ENCODE measurements around the gene NLGN1.

Gene NLGN1

DNA sequence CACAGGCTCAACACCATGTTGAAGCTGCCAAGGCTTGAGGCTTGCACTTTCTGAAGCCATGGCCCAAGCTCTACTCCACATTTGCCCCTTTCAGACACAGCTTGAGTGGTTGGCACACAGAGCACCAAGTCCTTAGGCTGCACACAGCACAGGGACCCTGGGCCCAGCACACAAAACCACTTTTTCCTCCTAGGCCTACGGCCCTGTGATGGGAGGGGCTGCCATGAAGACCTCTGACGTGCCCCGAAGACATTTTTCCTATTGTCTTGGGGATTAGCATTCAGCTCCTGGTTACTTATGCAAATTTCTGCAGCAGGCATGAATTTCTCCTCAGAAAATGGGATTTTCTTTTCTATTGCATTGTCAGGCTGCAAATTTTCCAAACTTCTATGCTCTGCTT, 445.5 kb downstream of the NLGN1 start:
- in situ Hi-C loops (cut with HindIII; ENCODE audit: low pct_ligation_motif_present, low pct_unique_long_range_greater_than_20kb, low sequenced_read_pairs), result no loop called here

DNA sequence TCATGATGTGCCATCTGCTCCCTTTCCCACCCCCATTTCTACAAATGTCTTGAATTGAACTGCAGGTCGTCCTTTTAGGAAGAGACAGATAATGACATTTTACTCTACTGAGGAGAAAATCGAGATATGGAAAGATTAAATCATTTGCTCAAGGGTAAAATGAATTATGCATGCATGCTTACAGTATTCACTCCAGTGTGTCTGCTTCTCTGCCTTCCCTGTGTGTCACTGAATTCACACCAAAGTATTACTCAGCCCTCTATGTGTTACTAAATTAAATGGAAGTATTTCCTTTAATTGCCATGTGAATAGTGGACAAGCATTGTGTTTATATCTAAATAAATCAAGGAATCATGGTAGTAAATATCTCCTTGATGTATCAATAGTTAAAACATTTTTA, 449.0 kb downstream of the NLGN1 start:
- in situ Hi-C loops (cut with HindIII; ENCODE audit: low pct_ligation_motif_present, low pct_unique_long_range_greater_than_20kb, low sequenced_read_pairs), result no loop called here
- no peak for DNase-seq

More for the DNA sequence above, 445.5 kb downstream of the NLGN1 start:
- no peak for DNase-seq

- in situ Hi-C loops (cut with HindIII; ENCODE audit: low pct_ligation_motif_present, low pct_unique_long_range_greater_than_20kb, low sequenced_read_pairs), result no loop called here
- no peak for DNase-seq
Observed at GRCh38 chr3:173849489-173849888, 451.9 kb downstream of the NLGN1 start.

DNA sequence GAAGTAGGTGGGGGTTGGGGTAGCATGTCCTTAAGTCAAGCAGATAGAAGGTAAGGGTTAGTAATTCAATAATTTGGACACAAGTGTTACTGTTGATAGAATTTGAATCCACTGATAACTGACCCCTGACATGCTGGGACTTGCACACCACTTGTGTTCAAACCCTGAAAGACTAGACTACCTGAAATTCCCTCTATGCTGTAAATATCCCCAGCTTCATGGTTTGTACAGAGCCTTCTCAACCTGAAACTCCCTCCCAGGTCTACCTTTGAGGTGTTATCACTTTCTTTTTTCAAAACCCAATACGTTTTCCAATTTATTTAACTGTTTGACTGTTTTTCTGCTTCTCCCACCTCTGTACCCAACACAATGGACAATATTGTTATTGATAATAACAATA, 459.6 kb downstream of the NLGN1 start:
- in situ Hi-C loops (cut with HindIII; ENCODE audit: low pct_ligation_motif_present, low pct_unique_long_range_greater_than_20kb, low sequenced_read_pairs), result no loop called here
- DNase-seq, result no peak

GRCh38 chr3:173862701-173863100, 465.2 kb downstream of the NLGN1 start:
- in situ Hi-C loops (cut with HindIII; ENCODE audit: low pct_ligation_motif_present, low pct_unique_long_range_greater_than_20kb, low sequenced_read_pairs), result no loop called here

GRCh38 chr3:173863551-173863950, 466.0 kb downstream of the NLGN1 start:
- in situ Hi-C loops (cut with HindIII; ENCODE audit: low pct_ligation_motif_present, low pct_unique_long_range_greater_than_20kb, low sequenced_read_pairs), result no loop called here
- no peak for DNase-seq

More at GRCh38 chr3:173862701-173863100, 465.2 kb downstream of the NLGN1 start:
- DNase-seq, result no peak

- no peak for DNase-seq
- in situ Hi-C loops (cut with HindIII; ENCODE audit: low pct_ligation_motif_present, low pct_unique_long_range_greater_than_20kb, low sequenced_read_pairs), result no loop called here
Observed at GRCh38 chr3:173865900-173866498, 468.5 kb downstream of the NLGN1 start.

DNA sequence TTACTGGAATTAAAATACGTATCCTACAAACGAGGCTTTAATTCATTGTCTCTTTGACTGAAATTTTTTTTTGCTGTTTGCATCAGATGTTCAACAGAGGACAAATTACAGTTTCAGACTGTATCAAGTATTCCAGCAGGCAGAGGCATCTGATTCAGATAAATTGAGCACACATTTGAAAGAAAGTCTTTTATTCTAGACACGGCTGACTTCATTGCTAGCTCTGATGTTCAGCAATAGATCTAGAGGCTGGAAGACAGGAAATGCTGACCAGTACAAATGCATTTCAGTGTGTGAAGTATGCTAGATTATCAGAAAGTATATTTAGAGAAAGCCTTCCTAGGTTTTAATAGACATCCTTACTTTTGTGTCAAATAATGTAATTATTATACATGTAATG, 472.2 kb downstream of the NLGN1 start:
- in situ Hi-C loops (cut with HindIII; ENCODE audit: low pct_ligation_motif_present, low pct_unique_long_range_greater_than_20kb, low sequenced_read_pairs), result no loop called here
- DNase-seq, result no peak

DNA sequence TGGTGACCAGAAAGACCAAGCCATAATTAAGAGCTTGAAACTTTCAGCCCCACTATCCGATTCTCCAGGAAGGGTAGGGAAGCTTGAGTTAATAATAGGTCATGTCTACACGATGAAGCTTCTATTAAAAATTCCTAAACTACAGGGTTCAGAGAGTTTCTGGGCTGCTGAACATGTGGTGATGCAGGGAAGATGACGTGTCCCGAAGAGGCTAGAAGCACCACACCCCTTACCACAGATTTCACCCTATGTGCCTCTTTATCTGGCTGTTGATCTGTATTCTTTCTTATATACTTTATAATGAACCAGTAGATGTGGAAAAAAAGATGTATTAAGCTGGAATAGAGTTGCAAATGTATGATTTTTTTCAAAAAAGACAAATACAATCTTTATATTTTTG, 473.4 kb downstream of the NLGN1 start:
- in situ Hi-C loops (cut with HindIII; ENCODE audit: low pct_ligation_motif_present, low pct_unique_long_range_greater_than_20kb, low sequenced_read_pairs), result no loop called here
- no peak for DNase-seq

DNA sequence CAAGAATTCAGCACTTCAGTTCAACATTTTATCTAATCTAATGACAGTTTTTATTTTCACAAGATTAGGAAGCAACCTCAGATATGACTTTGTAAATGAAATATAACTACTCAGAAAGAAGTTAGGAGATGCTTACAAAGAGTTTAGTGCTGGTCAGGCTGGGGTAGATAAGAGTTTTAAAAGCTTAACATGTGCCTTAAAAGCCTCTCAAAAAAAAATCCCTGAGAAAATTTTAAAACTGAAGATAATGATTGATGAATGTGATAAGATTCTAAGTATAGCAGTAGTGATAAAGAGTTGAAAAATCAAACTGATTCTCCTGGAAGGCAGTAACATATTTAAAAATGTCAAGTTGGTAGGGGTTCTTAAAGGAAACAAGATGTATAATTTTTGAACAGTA, 478.2 kb downstream of the NLGN1 start:
- DNase-seq, result no peak
- in situ Hi-C loops (cut with HindIII; ENCODE audit: low pct_ligation_motif_present, low pct_unique_long_range_greater_than_20kb, low sequenced_read_pairs), result no loop called here

DNA sequence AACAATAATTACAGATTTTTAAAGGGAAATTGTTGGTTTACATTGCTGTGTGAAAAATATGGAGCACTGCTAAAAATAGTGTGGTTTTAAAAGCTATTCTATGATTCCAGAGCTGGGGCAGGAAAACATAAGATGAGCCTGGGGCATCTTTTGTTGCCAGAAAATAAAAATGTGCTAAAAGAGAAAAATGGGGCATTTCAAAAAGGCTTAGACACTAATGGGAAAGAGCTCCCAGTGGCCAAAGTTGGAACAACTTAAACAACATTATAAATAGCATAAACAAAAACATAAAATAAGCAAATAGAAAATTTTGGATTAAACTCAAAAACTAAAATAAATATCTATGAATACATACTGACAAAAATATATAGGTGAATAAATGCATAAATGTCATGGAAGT, 478.9 kb downstream of the NLGN1 start:
- in situ Hi-C loops (cut with HindIII; ENCODE audit: low pct_ligation_motif_present, low pct_unique_long_range_greater_than_20kb, low sequenced_read_pairs), result no loop called here

GRCh38 chr3:173887888-173888287, 490.3 kb downstream of the NLGN1 start:
- DNase-seq, result no peak
- in situ Hi-C loops (cut with HindIII; ENCODE audit: low pct_ligation_motif_present, low pct_unique_long_range_greater_than_20kb, low sequenced_read_pairs), result no loop called here

More for the DNA sequence above, 478.9 kb downstream of the NLGN1 start:
- DNase-seq, result no peak

DNA sequence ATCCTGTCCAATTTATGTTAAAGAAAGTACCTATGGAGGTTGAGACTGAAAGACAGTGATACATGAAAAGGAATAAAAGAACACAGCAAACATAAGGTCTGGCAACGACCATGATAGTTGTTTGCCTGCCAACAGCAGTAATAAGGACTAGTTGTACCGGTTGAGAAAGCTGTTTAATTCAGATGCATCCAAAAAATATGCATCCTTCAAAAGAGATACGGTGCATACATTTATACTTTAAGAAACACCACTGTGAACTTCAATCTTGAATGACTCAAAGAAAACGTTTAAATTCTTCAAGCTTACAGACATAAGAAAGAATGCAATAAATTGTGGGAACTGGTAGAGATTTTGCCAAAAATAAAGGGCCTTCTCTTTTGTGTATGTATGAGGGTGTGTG, 492.1 kb downstream of the NLGN1 start:
- DNase-seq, result no peak
- in situ Hi-C loops (cut with HindIII; ENCODE audit: low pct_ligation_motif_present, low pct_unique_long_range_greater_than_20kb, low sequenced_read_pairs), result no loop called here

DNA sequence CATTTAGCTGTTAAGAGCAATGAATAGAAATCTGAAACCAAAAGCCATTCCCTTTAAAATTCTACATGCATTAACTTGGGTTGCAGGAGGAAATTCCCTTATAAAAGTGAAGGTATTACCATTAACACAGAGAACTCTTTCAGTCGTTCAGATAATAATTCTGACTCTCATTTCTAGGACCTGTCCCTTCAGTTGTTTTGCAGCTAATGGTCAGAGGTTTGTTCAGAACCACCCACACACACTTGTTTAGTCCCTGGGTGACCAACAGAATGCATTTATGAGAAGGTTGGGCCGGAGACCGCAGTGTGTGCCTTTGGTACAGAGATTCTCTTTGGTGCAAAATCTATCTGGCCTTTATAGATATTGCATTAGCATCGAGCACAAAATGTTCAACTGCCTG, 492.5 kb downstream of the NLGN1 start:
- DNase-seq, result no peak
- in situ Hi-C loops (cut with HindIII; ENCODE audit: low pct_ligation_motif_present, low pct_unique_long_range_greater_than_20kb, low sequenced_read_pairs), result no loop called here

GRCh38 chr3:173891272-173892100, 493.9 kb downstream of the NLGN1 start:
- no peak for DNase-seq
- in situ Hi-C loops (cut with HindIII; ENCODE audit: low pct_ligation_motif_present, low pct_unique_long_range_greater_than_20kb, low sequenced_read_pairs), result no loop called here

GRCh38 chr3:173892547-173892946, 495.0 kb downstream of the NLGN1 start:
- in situ Hi-C loops (cut with HindIII; ENCODE audit: low pct_ligation_motif_present, low pct_unique_long_range_greater_than_20kb, low sequenced_read_pairs), result no loop called here
- DNase-seq, result peak; percentile 86

DNA sequence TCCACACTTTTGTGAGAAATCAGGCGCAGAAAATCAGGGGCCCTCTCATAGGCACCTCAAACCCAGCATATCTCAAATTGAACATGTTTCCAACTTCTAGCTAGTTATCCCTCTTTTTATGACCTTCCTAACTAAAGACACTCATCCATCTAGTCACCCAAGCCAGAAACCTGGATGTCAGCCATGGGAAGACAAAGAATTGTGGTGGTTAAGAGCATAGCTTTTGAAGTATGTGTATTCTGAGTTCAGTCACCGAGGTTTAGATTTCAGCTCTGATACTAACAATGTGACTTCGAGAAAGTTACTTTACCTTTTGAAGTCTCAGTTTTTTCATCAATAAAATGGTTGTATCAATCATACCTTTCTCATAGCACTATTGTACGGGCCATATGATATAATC, 495.5 kb downstream of the NLGN1 start:
- peak; percentile 83 for DNase-seq
- in situ Hi-C loops (cut with HindIII; ENCODE audit: low pct_ligation_motif_present, low pct_unique_long_range_greater_than_20kb, low sequenced_read_pairs), result no loop called here

- in situ Hi-C loops (cut with HindIII; ENCODE audit: low pct_ligation_motif_present, low pct_unique_long_range_greater_than_20kb, low sequenced_read_pairs), result no loop called here
- DNase-seq, result no peak
Observed at GRCh38 chr3:173893835-173894234, 496.3 kb downstream of the NLGN1 start.

DNA sequence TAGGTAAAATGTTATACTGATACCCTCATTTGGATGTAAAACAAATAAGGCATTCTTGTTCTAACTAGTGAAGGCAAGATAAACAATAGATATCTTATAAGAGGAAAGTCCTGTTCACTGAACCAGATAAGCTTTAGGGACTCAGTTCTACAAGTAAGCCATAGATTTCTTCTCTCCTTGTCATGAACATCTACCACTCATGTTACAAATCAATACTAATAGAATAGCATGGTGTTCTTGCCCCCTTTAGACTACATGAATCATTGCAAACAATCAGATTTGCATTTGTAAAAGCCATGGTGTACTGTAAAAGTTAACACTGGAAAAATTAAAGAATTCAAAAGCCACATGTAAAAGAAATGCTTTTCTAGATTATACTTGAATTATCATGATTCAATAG, 500.1 kb downstream of the NLGN1 start:
- in situ Hi-C loops (cut with HindIII; ENCODE audit: low pct_ligation_motif_present, low pct_unique_long_range_greater_than_20kb, low sequenced_read_pairs), result no loop called here

GRCh38 chr3:173901649-173902048, 504.1 kb downstream of the NLGN1 start:
- in situ Hi-C loops (cut with HindIII; ENCODE audit: low pct_ligation_motif_present, low pct_unique_long_range_greater_than_20kb, low sequenced_read_pairs), result no loop called here
- no peak for DNase-seq

More for the DNA sequence above, 500.1 kb downstream of the NLGN1 start:
- DNase-seq, result no peak
